ENCODE results near the gene NAB2. TPM values are rescaled to one million over a fixed set of nuclear protein-coding genes. Genes with fewer than 3 reads are reported as not detected.

NAB2 gene
- total RNA-seq, 2 donors from 2014 or later = 13.5 to 21.7 TPM

DNA sequence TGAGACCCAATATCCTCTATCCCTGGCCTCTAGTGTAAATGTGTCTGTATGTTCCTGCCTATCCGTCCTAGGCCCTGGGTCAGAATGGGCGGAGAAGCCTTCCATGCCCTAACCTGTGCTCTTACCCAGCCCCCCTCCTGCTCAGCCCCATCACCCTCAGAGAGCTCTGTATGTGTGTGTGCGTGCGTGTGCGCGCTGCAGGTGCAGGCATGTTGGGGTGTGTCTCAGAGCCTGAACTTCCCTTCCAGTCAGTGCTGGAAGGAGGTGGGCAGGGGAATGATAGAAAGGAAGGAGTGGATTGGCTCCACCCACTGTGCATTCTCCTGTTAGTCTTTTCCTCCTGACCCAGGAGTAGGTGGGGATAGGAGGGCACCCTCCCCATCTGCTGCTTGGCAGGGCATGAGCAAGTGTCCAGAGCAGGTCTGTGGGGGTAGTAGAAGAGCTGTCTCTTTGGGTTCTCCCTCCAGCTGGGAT is 7.2 kb downstream of the NAB2 start:
- no peak overlapping the region for H3K9ac ChIP-seq (ENCODE audit: extremely low read depth, low read length, poor library complexity, severe bottlenecking)
- no peaks in the 10 kb centered on the region for H3K4me1 ChIP-seq (ENCODE audit: control insufficient read depth, insufficient read depth, low read length)
- 97% methylated on average over 6 of the region's 6 CpGs; no CpG with 5 or more reads in 1 of the 2 experiments for WGBS, 2 experiments (ENCODE audit: insufficient coverage in 1 of 2, insufficient read length in 1 of 2)
- H3K36me3 Mint-ChIP-seq (ENCODE audit: low read depth) = peaks cover 60% of the 10 kb centered on the region
- H3K27ac Mint-ChIP-seq = no peak overlapping the region
- H3K9me3 ChIP-seq (ENCODE audit: control insufficient read depth, low read length) = no peaks in the 10 kb centered on the region
- H3K9me3 Mint-ChIP-seq = no peaks in the 10 kb centered on the region
- peak overlapping the region; percentile 22 for H3K27ac ChIP-seq (ENCODE audit: low read depth, low read length)
- H3K4me1 Mint-ChIP-seq = peaks cover 5% of the 10 kb centered on the region
- no peak for DNase-seq
- no peaks in the 10 kb centered on the region for H3K27me3 Mint-ChIP-seq (ENCODE audit: insufficient read depth)
- TF ChIP-seq, protein P1, sequence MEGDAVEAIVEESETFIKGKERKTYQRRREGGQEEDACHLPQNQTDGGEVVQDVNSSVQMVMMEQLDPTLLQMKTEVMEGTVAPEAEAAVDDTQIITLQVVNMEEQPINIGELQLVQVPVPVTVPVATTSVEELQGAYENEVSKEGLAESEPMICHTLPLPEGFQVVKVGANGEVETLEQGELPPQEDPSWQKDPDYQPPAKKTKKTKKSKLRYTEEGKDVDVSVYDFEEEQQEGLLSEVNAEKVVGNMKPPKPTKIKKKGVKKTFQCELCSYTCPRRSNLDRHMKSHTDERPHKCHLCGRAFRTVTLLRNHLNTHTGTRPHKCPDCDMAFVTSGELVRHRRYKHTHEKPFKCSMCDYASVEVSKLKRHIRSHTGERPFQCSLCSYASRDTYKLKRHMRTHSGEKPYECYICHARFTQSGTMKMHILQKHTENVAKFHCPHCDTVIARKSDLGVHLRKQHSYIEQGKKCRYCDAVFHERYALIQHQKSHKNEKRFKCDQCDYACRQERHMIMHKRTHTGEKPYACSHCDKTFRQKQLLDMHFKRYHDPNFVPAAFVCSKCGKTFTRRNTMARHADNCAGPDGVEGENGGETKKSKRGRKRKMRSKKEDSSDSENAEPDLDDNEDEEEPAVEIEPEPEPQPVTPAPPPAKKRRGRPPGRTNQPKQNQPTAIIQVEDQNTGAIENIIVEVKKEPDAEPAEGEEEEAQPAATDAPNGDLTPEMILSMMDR (conservative IDR thresholded peaks at IDR 0.05) = no peak
- H3K36me3 ChIP-seq (ENCODE audit: control insufficient read depth, insufficient read depth, low read length) = peaks cover 19% of the 10 kb centered on the region
- H3K4me3 Mint-ChIP-seq = no peak overlapping the region
- H3K4me3 ChIP-seq (ENCODE audit: low read length) = no peak overlapping the region
- H3K27me3 ChIP-seq (ENCODE audit: control insufficient read depth, insufficient read depth, low read length, poor library complexity, severe bottlenecking) = no peaks in the 10 kb centered on the region

DNA sequence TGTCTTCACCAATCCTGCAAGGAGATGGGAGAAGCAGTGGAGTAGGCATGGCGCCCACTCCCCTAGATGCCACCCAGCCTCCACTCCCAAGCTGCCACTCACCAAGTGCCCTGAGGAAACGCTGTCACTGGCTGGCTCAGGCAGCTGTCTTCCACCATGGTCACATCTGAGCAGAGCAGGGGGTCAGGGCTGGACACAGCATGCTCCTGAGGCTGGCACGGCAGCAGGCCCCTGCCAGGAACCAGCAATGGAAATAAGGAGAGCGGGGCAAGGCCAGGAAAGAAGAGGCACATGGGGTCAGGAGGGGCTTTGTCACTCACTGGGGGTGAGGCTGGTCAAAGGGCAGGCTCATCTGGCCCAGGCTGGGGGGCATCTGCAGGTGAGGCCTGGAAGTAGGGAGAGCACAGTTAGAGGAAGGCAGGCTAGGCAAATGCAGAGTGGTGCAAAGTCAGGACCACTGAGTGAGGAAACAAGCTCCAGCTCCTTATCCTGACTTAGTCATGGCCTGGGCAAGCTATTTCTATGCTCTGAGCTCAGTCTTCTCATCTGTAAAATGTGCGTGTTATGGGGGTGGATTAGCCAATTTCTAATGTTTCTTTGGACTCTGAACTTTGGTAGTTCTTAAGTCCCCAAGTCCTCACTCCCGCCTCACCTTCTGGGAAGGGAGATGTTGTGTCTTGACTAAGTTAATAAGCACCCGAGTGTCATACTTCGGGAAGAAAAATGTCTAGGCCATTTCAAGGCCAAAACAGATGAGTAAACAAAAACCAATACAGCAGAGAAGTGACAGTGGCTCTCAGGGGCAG is 8.0 kb downstream of the NAB2 start:
- no peak for DNase-seq
- Histone ChIP-seq H3K27me3 (ENCODE audit: control insufficient read depth, insufficient read depth, low read length, poor library complexity, severe bottlenecking) (no peaks in the 10 kb centered on the region), H3K4me3 (ENCODE audit: low read length) (no peak overlapping the region), H3K9ac (ENCODE audit: extremely low read depth, low read length, poor library complexity, severe bottlenecking) (no peak overlapping the region), H3K27ac (ENCODE audit: low read depth, low read length) (peak overlapping the region; percentile 38), H3K9me3 (ENCODE audit: control insufficient read depth, low read length) (no peaks in the 10 kb centered on the region), H3K4me1 (ENCODE audit: control insufficient read depth, insufficient read depth, low read length) (no peaks in the 10 kb centered on the region), H3K36me3 (ENCODE audit: control insufficient read depth, insufficient read depth, low read length) (peaks cover 19% of the 10 kb centered on the region)
- H3K27me3 Mint-ChIP-seq (ENCODE audit: insufficient read depth) = no peaks in the 10 kb centered on the region
- H3K27ac Mint-ChIP-seq = no peak overlapping the region
- H3K9me3 Mint-ChIP-seq = no peaks in the 10 kb centered on the region
- TF ChIP-seq, protein P1 (conservative IDR thresholded peaks at IDR 0.05) = no peak
- 89 to 96% methylated on average over 4 to 8 of the region's 8 CpGs for WGBS, 2 experiments (ENCODE audit: insufficient coverage in 1 of 2, insufficient read length in 1 of 2)
- no peak overlapping the region for H3K4me3 Mint-ChIP-seq
- H3K36me3 Mint-ChIP-seq (ENCODE audit: low read depth) = peaks cover 57% of the 10 kb centered on the region
- peaks cover 5% of the 10 kb centered on the region for H3K4me1 Mint-ChIP-seq

DNA sequence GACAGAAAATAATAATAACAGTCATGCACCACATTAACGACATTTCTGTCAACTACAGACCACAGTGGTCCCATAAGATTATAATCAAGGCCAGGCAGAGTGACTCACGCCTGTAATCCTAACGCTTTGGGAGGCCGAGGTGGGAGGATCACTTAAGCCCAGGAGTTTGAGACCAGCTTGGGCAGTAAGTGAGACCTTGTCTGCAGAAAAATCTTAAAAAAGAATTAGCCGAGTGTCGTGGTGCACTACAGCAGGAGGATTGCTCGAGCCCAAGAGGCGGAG is 8.6 kb downstream of the NAB2 start:
- H3K9ac ChIP-seq (ENCODE audit: extremely low read depth, low read length, poor library complexity, severe bottlenecking) = no peak overlapping the region
- peaks cover 3% of the 10 kb centered on the region for H3K4me1 ChIP-seq (ENCODE audit: control insufficient read depth, insufficient read depth, low read length)
- Mint-ChIP-seq H3K4me3 (no peak overlapping the region), H3K36me3 (ENCODE audit: low read depth) (peaks cover 59% of the 10 kb centered on the region), H3K27me3 (ENCODE audit: insufficient read depth) (no peaks in the 10 kb centered on the region), H3K27ac (no peak overlapping the region), H3K9me3 (no peaks in the 10 kb centered on the region), H3K4me1 (peaks cover 5% of the 10 kb centered on the region)
- H3K4me3 ChIP-seq (ENCODE audit: low read length) = no peak overlapping the region
- no peak overlapping the region for H3K27ac ChIP-seq (ENCODE audit: low read depth, low read length)
- no peak for DNase-seq
- TF ChIP-seq, protein P1 (conservative IDR thresholded peaks at IDR 0.05) = no peak
- H3K27me3 ChIP-seq (ENCODE audit: control insufficient read depth, insufficient read depth, low read length, poor library complexity, severe bottlenecking) = no peaks in the 10 kb centered on the region
- H3K9me3 ChIP-seq (ENCODE audit: control insufficient read depth, low read length) = no peaks in the 10 kb centered on the region
- 87 to 95% methylated on average over 8 of the region's 8 CpGs for whole genome bisulfite sequencing, 2 experiments (ENCODE audit: insufficient coverage in 1 of 2, insufficient read length in 1 of 2)
- peaks cover 19% of the 10 kb centered on the region for H3K36me3 ChIP-seq (ENCODE audit: control insufficient read depth, insufficient read depth, low read length)

Data from endodermal cell (in vitro differentiated cells).